ENCODE results near the gene IFI27. TPM values are rescaled to one million over a fixed set of nuclear protein-coding genes. Genes with fewer than 3 reads are reported as not detected.

The IFI27 gene
- total RNA-seq, 1 experiment from 2014 or later, result 560 TPM

DNA sequence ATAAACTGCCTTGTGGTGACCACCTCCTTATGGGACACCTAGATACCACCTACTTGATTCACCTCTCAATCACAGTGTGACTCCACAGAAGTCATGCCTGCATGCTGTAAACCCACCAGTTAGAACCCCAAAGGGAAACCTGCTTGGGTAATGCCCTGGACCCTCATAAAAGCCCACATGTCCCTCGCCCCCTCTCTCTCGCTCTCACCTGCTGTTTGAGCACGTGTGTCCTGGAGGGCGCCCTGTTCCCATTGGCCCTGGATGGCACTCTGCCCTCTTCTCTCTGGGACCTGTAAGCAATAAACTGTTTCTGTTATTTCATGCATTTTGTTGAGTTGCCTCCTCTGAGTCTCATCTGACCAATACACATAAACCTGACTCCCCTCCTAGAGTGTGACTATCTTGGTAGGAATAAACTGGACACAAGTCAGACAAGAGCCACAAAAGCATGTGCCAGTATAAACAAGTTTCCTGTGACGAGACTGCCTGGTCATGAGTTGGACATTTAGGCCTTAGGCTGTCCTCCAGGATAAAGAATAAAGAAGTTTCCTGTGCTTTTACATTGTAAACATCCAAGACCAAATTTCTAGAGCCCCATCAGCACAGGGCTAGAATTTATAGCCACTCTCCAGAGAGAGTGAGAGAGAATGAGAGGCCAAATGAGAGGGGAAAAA is 10.3 kb downstream of the IFI27 start:
- in situ Hi-C loops (cut with HindIII; ENCODE audit: low pct_unique_long_range_greater_than_20kb, low sequenced_read_pairs), result no loop called here
- DNase-seq (ENCODE audit: low read depth), result no peak

GRCh38 chr14:94121485-94121884 is 10.9 kb downstream of the IFI27 start:
- in situ Hi-C loops (cut with HindIII; ENCODE audit: low pct_unique_long_range_greater_than_20kb, low sequenced_read_pairs), result no loop called here
- DNase-seq (ENCODE audit: low read depth), result no peak

- in situ Hi-C loops (cut with HindIII; ENCODE audit: low pct_unique_long_range_greater_than_20kb, low sequenced_read_pairs), result no loop called here
- DNase-seq (ENCODE audit: low read depth), result no peak
Measured at GRCh38 chr14:94122438-94122837, 11.9 kb downstream of the IFI27 start.

GRCh38 chr14:94123296-94123695 is 12.8 kb downstream of the IFI27 start:
- in situ Hi-C loops (cut with HindIII; ENCODE audit: low pct_unique_long_range_greater_than_20kb, low sequenced_read_pairs), result no loop called here

GRCh38 chr14:94123868-94124267 is 13.3 kb downstream of the IFI27 start:
- in situ Hi-C loops (cut with HindIII; ENCODE audit: low pct_unique_long_range_greater_than_20kb, low sequenced_read_pairs), result no loop called here
- DNase-seq (ENCODE audit: low read depth), result no peak

More at GRCh38 chr14:94123296-94123695, 12.8 kb downstream of the IFI27 start:
- no peak for DNase-seq (ENCODE audit: low read depth)

DNA sequence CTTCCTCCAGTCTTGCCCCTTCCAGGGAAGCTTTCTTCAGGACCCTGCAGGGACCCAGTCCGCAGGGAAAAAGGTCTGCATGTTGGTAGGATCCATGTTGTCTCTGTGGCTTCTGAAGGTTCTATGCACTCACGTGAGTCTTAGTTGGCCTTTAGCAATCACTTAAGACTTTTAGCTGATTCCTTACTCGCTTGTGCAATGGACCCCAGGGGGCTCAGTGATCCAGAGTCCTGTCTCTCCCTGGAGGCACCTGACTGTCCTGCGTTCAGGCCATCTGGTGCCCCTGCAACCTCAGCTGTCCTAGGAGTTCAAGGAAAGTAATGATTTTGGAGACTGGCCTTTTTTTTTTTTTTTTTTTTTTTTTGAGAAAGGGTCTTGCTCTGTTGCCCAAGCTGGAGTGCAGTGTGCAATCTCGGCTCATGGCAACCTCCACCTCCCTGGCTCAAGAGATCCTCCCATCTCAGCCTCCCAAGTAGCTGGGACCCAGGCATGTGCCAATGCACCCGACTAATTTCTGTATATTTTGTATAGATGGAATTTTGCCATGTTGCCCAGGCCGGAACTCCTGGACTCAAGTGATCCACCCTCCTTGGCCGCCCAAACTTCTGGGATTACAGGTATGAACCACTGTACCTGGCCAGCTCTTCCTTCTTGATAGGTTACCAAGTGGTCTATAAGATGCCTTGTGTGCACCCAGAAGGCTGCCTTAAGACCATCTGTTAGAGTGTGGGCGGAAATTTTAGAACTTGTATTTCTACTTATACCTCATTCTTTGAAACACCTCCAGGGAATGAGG is 14.2 kb downstream of the IFI27 start:
- in situ Hi-C loops (cut with HindIII; ENCODE audit: low pct_unique_long_range_greater_than_20kb, low sequenced_read_pairs), result no loop called here
- DNase-seq (ENCODE audit: low read depth), result no peak

DNA sequence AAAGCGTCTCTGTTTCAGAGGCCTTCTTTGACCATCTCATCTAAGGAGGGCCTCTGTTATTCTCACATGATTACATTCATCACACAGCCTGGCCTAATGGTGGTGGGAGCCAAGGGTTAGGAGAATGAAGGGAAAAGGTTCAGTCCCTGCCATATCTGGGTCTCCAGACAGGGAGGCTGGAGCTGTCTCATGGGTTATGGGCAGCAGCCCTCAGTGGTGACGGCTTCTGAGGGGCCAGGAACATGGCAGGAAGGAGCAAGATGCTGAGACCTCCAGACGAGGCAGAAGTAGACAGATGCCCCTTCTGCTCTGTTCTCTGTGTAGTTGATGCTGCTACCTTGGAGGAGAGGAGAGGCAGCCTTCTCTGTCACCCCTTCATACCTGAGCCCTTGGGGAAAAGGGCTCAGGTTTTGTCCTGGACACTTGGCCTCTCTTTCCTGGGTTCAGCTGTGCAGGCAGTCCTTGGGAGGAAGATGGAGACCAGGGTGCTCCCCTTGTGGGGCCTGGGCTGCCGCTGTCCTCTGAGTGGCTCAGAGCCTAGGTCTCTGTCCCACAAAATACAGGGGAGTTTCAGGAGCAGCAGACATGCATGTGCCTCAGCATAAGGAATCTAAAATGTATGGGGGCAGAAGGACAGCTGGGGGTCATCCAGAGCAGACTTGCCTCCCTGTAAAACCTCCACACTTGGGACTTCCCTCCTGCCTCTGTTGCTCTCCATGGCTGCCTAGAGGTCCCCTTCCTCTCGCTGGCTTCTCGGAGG is 15.3 kb downstream of the IFI27 start:
- in situ Hi-C loops (cut with HindIII; ENCODE audit: low pct_unique_long_range_greater_than_20kb, low sequenced_read_pairs), result no loop called here
- DNase-seq (ENCODE audit: low read depth), result no peak

DNA sequence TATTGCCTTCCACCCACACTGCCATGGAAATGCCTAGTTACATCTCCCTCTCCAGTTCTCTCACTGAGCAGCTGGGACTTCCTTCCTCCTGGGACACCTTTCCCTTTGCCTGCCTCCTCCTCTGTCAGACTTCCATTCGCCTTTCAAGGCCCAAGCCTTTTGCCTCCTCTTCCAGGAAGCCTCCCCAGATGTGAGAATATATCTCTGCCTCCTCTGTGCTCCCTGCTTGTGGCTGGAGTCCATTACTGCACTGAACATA is 15.8 kb downstream of the IFI27 start:
- DNase-seq (ENCODE audit: low read depth), result no peak
- in situ Hi-C loops (cut with HindIII; ENCODE audit: low pct_unique_long_range_greater_than_20kb, low sequenced_read_pairs), result no loop called here

DNA sequence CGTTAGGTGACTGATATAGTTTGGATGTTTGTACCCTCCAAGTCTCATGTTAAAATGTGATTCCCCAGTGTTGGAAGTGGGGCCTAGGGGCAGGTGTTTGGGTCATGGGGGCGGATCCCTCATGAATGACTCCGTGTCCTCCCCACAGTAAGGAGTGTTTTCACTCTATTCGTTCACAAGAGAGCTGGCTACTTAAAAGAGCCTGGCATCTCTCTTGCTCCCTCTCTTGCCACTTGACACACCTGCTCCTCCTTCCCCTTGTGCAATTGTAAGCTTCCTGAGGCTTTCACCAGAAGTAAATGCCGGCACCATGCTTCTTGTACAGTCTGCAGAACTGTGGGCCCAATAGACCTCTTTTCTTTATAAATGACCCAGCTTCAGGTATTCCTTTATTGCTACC is 16.3 kb downstream of the IFI27 start:
- in situ Hi-C loops (cut with HindIII; ENCODE audit: low pct_unique_long_range_greater_than_20kb, low sequenced_read_pairs), result no loop called here
- no peak for DNase-seq (ENCODE audit: low read depth)

DNA sequence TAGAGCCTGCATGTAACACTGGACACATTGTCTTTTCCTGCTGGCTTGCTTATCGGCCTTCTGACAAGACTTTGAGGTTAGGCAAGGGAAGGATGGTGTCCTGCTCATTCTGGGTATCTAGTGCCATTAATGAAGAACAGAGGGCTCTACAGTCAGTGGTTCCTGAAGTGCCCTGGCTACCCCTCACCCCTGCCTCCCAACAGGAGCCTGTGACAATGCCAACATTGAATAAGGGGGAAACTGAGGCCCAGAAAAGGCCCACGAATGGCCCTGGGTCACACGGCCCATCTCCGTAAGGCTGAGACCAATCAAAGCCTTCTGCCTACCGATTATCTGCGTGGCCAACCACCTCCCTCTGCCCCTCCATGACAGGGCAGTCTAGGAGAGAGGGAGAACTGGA is 16.8 kb downstream of the IFI27 start:
- in situ Hi-C loops (cut with HindIII; ENCODE audit: low pct_unique_long_range_greater_than_20kb, low sequenced_read_pairs), result no loop called here
- no peak for DNase-seq (ENCODE audit: low read depth)

DNA sequence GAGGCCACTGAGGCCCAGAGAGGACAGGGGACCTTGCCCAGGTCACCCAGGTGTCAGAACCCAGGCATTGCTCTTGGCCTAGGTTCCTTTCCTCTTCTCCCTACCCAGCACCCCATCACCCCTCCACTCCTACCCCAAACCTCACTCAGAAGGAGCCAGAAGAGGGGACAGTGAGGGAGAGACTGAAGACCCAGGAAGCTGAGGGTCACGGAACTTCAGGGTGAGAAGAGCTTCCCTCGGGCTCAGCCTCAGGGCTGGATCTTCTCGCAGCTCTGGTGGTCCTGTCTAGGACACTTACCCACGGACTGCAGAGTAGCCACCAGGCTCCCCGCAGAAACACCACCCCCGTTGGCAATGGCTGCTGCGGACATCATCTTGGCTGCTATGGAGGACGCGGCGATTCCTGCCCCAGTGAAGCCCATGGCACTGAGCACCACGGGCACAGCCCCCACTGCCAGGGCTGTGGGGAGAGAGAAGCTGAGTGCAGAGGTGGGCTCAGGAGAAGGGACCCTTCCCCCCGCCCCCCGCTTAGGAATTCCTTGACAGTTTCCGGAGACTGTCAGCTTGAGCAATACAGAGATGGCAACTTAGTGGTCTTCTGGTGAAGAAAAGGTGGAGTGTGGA is 17.8 kb downstream of the IFI27 start:
- in situ Hi-C loops (cut with HindIII; ENCODE audit: low pct_unique_long_range_greater_than_20kb, low sequenced_read_pairs), result no loop called here
- DNase-seq (ENCODE audit: low read depth), result no peak

DNA sequence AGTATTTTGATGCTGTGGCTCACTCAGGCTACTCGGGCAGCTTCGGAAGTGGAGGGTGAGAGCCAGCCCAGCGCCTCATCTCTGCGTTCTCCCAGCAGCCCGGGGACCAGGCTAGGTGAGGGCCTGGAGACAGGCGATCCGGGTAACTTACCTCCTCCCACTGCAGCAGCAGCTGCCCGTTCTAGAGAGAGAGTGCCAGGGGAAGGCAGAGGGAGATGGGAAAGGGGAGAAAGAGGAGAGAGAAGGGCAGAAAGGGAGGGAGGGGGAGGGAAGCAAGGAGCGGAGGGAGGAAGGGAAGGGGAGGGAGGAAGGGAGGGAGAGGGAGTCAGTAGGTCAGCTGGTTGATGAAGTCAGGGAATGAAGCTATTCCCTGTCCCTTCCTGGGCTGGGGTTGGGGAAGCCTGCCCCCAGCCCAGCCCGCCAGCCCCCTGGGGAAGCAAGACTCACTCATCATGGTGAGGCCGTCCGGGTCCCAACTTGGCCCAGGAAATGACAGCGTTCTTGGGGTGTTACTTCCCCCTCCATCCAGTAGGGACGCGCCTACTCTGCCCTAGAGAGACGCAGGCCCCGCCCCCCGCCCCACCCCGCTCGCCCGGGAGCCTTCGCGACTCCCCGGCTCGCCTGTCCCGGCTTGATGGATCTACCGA is 18.7 kb downstream of the IFI27 start, which contains the start of gene IFI27L2:
Gene IFI27L2 (minus strand): TSS at position 494 of the 647 bp plus-strand sequence. CDS start 40 bp downstream, at position 454.
- DNase-seq (ENCODE audit: low read depth), result peak; percentile 72
- in situ Hi-C loops (cut with HindIII; ENCODE audit: low pct_unique_long_range_greater_than_20kb, low sequenced_read_pairs), result no loop called here

DNA sequence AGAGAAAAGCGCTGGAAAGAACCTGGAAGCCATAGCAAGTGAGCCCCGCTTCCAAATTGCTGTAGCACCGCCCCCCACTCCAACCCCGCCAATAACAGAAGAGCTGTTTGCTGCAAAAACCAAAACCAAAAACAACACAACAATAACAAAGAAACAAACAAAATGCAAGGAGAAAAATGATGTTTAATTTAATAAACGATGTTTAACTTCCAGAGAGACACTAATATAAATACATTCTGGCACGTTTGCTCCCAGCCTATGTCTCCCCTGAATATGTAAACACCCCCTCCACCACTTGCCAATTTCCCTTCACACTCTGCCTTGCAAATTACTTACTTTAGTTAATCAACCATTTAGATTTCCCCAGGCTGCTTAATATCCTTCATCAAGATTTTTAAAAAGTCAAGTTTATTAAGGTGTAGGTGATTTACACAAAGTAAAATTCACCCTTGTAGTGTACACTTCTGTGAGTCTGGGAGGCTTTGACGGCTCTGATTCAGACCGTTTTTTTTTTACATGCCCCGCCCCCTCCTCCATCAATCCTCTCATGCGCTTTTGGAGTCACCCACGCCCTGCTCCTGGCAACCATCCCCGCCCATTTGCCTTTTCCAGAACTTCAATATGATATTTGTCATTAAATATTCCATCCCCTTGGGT is 19.4 kb downstream of the IFI27 start:
- in situ Hi-C loops (cut with HindIII; ENCODE audit: low pct_unique_long_range_greater_than_20kb, low sequenced_read_pairs), result no loop called here
- peak; percentile 44 for DNase-seq (ENCODE audit: low read depth)

GRCh38 chr14:94132285-94132887 is 21.9 kb downstream of the IFI27 start:
- in situ Hi-C loops (cut with HindIII; ENCODE audit: low pct_unique_long_range_greater_than_20kb, low sequenced_read_pairs), result no loop called here
- peak; percentile 45 for DNase-seq (ENCODE audit: low read depth)

GRCh38 chr14:94135476-94135875 is 24.9 kb downstream of the IFI27 start:
- in situ Hi-C loops (cut with HindIII; ENCODE audit: low pct_unique_long_range_greater_than_20kb, low sequenced_read_pairs), result no loop called here

GRCh38 chr14:94136575-94137331 is 26.2 kb downstream of the IFI27 start:
- in situ Hi-C loops (cut with HindIII; ENCODE audit: low pct_unique_long_range_greater_than_20kb, low sequenced_read_pairs), result no loop called here
- peak; percentile 56 for DNase-seq (ENCODE audit: low read depth)

More at GRCh38 chr14:94135476-94135875, 24.9 kb downstream of the IFI27 start:
- DNase-seq (ENCODE audit: low read depth), result no peak

GRCh38 chr14:94138251-94138650 is 27.7 kb downstream of the IFI27 start:
- no peak for DNase-seq (ENCODE audit: low read depth)
- in situ Hi-C loops (cut with HindIII; ENCODE audit: low pct_unique_long_range_greater_than_20kb, low sequenced_read_pairs), result no loop called here
